Measurements from ENCODE around the gene RECQL. TPM values are rescaled to one million over a fixed set of nuclear protein-coding genes. Genes with fewer than 3 reads are reported as not detected.

RECQL gene
- total RNA-seq, 1 donor = 95.9 TPM

- DNase-seq (ENCODE audit: low read depth) = no peak
- H3K4me3 ChIP-seq (ENCODE audit: low read depth, low read length) = no peak overlapping the region
Measured at GRCh38 chr12:21541773-21542172, 40.3 kb upstream of the RECQL start.

DNA sequence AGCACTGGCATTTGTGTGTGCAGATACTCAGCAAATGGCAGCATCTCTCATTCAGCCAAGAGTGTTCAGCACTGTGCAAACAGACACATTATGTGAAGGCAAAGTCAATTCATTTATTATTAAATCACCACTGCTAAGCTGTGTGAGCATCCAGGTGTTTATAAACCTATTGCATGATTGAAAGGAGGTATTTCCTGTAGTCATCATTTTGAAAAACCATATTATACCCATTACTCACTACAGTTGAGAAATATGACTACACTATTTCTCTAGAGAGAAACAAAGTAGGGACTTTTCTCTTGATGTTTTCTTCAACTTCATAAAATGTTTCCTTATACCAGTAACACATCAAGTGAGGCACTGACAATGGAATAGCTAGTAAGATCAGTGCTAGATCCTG, 38.4 kb upstream of the RECQL start:
- no peak overlapping the region for H3K4me3 ChIP-seq (ENCODE audit: low read depth, low read length)
- TF ChIP-seq, protein P1, sequence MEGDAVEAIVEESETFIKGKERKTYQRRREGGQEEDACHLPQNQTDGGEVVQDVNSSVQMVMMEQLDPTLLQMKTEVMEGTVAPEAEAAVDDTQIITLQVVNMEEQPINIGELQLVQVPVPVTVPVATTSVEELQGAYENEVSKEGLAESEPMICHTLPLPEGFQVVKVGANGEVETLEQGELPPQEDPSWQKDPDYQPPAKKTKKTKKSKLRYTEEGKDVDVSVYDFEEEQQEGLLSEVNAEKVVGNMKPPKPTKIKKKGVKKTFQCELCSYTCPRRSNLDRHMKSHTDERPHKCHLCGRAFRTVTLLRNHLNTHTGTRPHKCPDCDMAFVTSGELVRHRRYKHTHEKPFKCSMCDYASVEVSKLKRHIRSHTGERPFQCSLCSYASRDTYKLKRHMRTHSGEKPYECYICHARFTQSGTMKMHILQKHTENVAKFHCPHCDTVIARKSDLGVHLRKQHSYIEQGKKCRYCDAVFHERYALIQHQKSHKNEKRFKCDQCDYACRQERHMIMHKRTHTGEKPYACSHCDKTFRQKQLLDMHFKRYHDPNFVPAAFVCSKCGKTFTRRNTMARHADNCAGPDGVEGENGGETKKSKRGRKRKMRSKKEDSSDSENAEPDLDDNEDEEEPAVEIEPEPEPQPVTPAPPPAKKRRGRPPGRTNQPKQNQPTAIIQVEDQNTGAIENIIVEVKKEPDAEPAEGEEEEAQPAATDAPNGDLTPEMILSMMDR (IDR thresholded peaks at IDR 0.05; ENCODE audit: insufficient read depth, low read depth, low read length) = no peak
- no peak for DNase-seq (ENCODE audit: low read depth)

More at GRCh38 chr12:21541773-21542172, 40.3 kb upstream of the RECQL start:
- TF ChIP-seq, protein P1 (IDR thresholded peaks at IDR 0.05; ENCODE audit: insufficient read depth, low read depth, low read length) = no peak

- no peak for DNase-seq (ENCODE audit: low read depth)
- TF ChIP-seq, protein P1 (IDR thresholded peaks at IDR 0.05; ENCODE audit: insufficient read depth, low read depth, low read length) = no peak
Measured at GRCh38 chr12:21538061-21538653, 36.7 kb upstream of the RECQL start.

GRCh38 chr12:21529456-21529855, 28.0 kb upstream of the RECQL start:
- no peak for DNase-seq (ENCODE audit: low read depth)
- H3K4me3 ChIP-seq (ENCODE audit: low read depth, low read length) = no peak overlapping the region
- TF ChIP-seq, protein P1 (IDR thresholded peaks at IDR 0.05; ENCODE audit: insufficient read depth, low read depth, low read length) = no peak

More at GRCh38 chr12:21538061-21538653, 36.7 kb upstream of the RECQL start:
- H3K4me3 ChIP-seq (ENCODE audit: low read depth, low read length) = no peak overlapping the region

- TF ChIP-seq, protein P1 (IDR thresholded peaks at IDR 0.05; ENCODE audit: insufficient read depth, low read depth, low read length) = no peak
- H3K4me3 ChIP-seq (ENCODE audit: low read depth, low read length) = no peak overlapping the region
- no peak for DNase-seq (ENCODE audit: low read depth)
Measured at GRCh38 chr12:21528953-21529352, 27.5 kb upstream of the RECQL start.

- peak overlapping the region; percentile 65 for H3K4me3 ChIP-seq (ENCODE audit: low read depth, low read length)
- TF ChIP-seq, protein P1 (IDR thresholded peaks at IDR 0.05; ENCODE audit: insufficient read depth, low read depth, low read length) = no peak
- DNase-seq (ENCODE audit: low read depth) = peak; percentile 37
Measured at GRCh38 chr12:21527451-21528180, 26.2 kb upstream of the RECQL start.

Data from fibroblast of villous mesenchyme (primary cell).